Hematopoietic multipotent progenitor cell treated with erythropoietin and hydrocortisone succinate and interleukin-3 and kit ligand, for 15 days (in vitro differentiated cells): ENCODE measurements around the gene CEBPA.

Source experiments
- DNase-seq: peaks from one replicate; pipeline ENCODE4 v3.0.0-alpha.2; 2015; ENCODE audit warnings: low spot score

The CEBPA gene

GRCh38 chr19:33271246-33272021, 30.9 kb downstream of the CEBPA start:
- DNase-seq, result no peak

GRCh38 chr19:33270769-33271168, 31.6 kb downstream of the CEBPA start:
- no peak for DNase-seq

GRCh38 chr19:33269016-33269415, 33.3 kb downstream of the CEBPA start:
- DNase-seq, result no peak

GRCh38 chr19:33268162-33268991, 34.0 kb downstream of the CEBPA start:
- no peak for DNase-seq

GRCh38 chr19:33267706-33268105, 34.6 kb downstream of the CEBPA start:
- no peak for DNase-seq

- no peak for DNase-seq
Measured at GRCh38 chr19:33266974-33267484, 35.3 kb downstream of the CEBPA start.

- no peak for DNase-seq
Measured at GRCh38 chr19:33264881-33265445, 37.4 kb downstream of the CEBPA start.

GRCh38 chr19:33263325-33264023, 38.9 kb downstream of the CEBPA start:
- no peak for DNase-seq

- no peak for DNase-seq
Measured at GRCh38 chr19:33261511-33262189, 40.7 kb downstream of the CEBPA start.

- no peak for DNase-seq
Measured at GRCh38 chr19:33260628-33261418, 41.5 kb downstream of the CEBPA start.

GRCh38 chr19:33259539-33259938, 42.8 kb downstream of the CEBPA start:
- no peak for DNase-seq

GRCh38 chr19:33257828-33258227, 44.5 kb downstream of the CEBPA start:
- no peak for DNase-seq

- no peak for DNase-seq
Measured at GRCh38 chr19:33256261-33256660, 46.1 kb downstream of the CEBPA start.

GRCh38 chr19:33255781-33256180, 46.6 kb downstream of the CEBPA start:
- no peak for DNase-seq

- DNase-seq, result no peak
Measured at GRCh38 chr19:33254245-33254824, 48.0 kb downstream of the CEBPA start.

- DNase-seq, result no peak
Measured at GRCh38 chr19:33252971-33253370, 49.4 kb downstream of the CEBPA start.

- DNase-seq, result no peak
Measured at GRCh38 chr19:33252418-33252962, 49.8 kb downstream of the CEBPA start.

- DNase-seq, result no peak
Measured at GRCh38 chr19:33251526-33252090, 50.7 kb downstream of the CEBPA start.

- DNase-seq, result no peak
Measured at GRCh38 chr19:33251076-33251475, 51.3 kb downstream of the CEBPA start.

GRCh38 chr19:33250500-33250899, 51.8 kb downstream of the CEBPA start:
- DNase-seq, result no peak
